ENCODE measurements around the gene ASTN2.

The ASTN2 gene

GRCh38 chr9:116712781-116713180 is 702.1 kb downstream of the ASTN2 start:
- DNase-seq (ENCODE audit: low read depth) = no peak
- no peak for TF ChIP-seq CTCF (IDR thresholded peaks at IDR 0.05; ENCODE audit: low read depth, low read length, missing control alignments)
- no peak overlapping the region for H3K4me3 ChIP-seq (ENCODE audit: low read depth, low read length)

GRCh38 chr9:116706310-116707290 is 708.3 kb downstream of the ASTN2 start:
- no peak overlapping the region for H3K4me3 ChIP-seq (ENCODE audit: low read depth, low read length)
- no peak for TF ChIP-seq CTCF (IDR thresholded peaks at IDR 0.05; ENCODE audit: low read depth, low read length, missing control alignments)
- no peak for DNase-seq (ENCODE audit: low read depth)

- no peak for DNase-seq (ENCODE audit: low read depth)
- no peak for TF ChIP-seq CTCF (IDR thresholded peaks at IDR 0.05; ENCODE audit: low read depth, low read length, missing control alignments)
- no peak overlapping the region for H3K4me3 ChIP-seq (ENCODE audit: low read depth, low read length)
Observed at GRCh38 chr9:116705531-116705930, 709.3 kb downstream of the ASTN2 start.

GRCh38 chr9:116704470-116704869 is 710.4 kb downstream of the ASTN2 start:
- DNase-seq (ENCODE audit: low read depth) = no peak
- TF ChIP-seq CTCF (IDR thresholded peaks at IDR 0.05; ENCODE audit: low read depth, low read length, missing control alignments) = no peak
- H3K4me3 ChIP-seq (ENCODE audit: low read depth, low read length) = no peak overlapping the region

- DNase-seq (ENCODE audit: low read depth) = no peak
- TF ChIP-seq CTCF (IDR thresholded peaks at IDR 0.05; ENCODE audit: low read depth, low read length, missing control alignments) = no peak
- no peak overlapping the region for H3K4me3 ChIP-seq (ENCODE audit: low read depth, low read length)
Observed at GRCh38 chr9:116703634-116704033, 711.2 kb downstream of the ASTN2 start.

GRCh38 chr9:116701940-116702642 is 712.8 kb downstream of the ASTN2 start:
- TF ChIP-seq CTCF (IDR thresholded peaks at IDR 0.05; ENCODE audit: low read depth, low read length, missing control alignments) = no peak
- no peak overlapping the region for H3K4me3 ChIP-seq (ENCODE audit: low read depth, low read length)
- DNase-seq (ENCODE audit: low read depth) = no peak

All from GM12864 (cell line).